NT2/D1 (cell line): ENCODE data around the gene SLFN11.
A peak's percentile ranks its signal among the peaks of the same experiment; 100 is the strongest.

ENCODE experiments used
- DNase-seq: peaks from one replicate; pipeline ENCODE4 v3.0.0-alpha.2; 2011; ENCODE audit warnings: low read depth, low spot score
- H3K27me3 ChIP-seq: 2 replicates; pipeline ENCODE4 v1.6.0; 2011; ENCODE audit warnings: mild to moderate bottlenecking; ENCODE audit not compliant: insufficient read length, insufficient read depth
- H3K36me3 ChIP-seq: 2 replicates; pipeline ENCODE4 v1.6.1; 2011; ENCODE audit warnings: mild to moderate bottlenecking, low read length, mixed read lengths; ENCODE audit not compliant: insufficient read depth, insufficient read length
- H3K4me1 ChIP-seq: 2 replicates; pipeline ENCODE4 v1.5.1; 2011; ENCODE audit not compliant: insufficient read depth, insufficient read length
- H3K4me3 ChIP-seq: 2 replicates; pipeline ENCODE4 v1.5.1; 2011; ENCODE audit warnings: low read depth; ENCODE audit not compliant: insufficient read length
- H3K9ac ChIP-seq: 2 replicates; pipeline ENCODE4 v1.6.0; 2011; ENCODE audit warnings: low read depth; ENCODE audit not compliant: insufficient read length
- H3K9me3 ChIP-seq: 2 replicates; pipeline ENCODE4 v1.5.1; 2011; ENCODE audit warnings: mild to moderate bottlenecking, low read length; ENCODE audit not compliant: insufficient read depth
- SUZ12 ChIP-seq: IDR thresholded peaks from 2 replicates; pipeline ENCODE4 v1.6.1; 2011; ENCODE audit not compliant: insufficient read length, insufficient read depth; ENCODE audit errors: extremely low read depth
- YY1 ChIP-seq: IDR thresholded peaks from 2 replicates; pipeline ENCODE4 v1.6.1; 2011; ENCODE audit not compliant: insufficient read length, insufficient read depth
- ZNF274 ChIP-seq: IDR thresholded peaks from 2 replicates; pipeline ENCODE4 v1.6.1; 2011; ENCODE audit warnings: mild to moderate bottlenecking, low read depth, low read length

Gene SLFN11

GRCh38 chr17:35373984-35374765, 754 bp upstream of the SLFN11 start:
- Histone ChIP-seq H3K9ac (peak overlapping the region; percentile 61), H3K4me1 (no peaks in the 10 kb centered on the region), H3K9me3 (no peaks in the 10 kb centered on the region), H3K27me3 (peaks cover 64% of the 10 kb centered on the region), H3K36me3 (no peaks in the 10 kb centered on the region), H3K4me3 (peak overlapping the region; percentile 21)
- TF ChIP-seq SUZ12 = peak; percentile 18
- TF ChIP-seq ZNF274 = no peak
- no peak for TF ChIP-seq YY1
- no peak for DNase-seq

- TF ChIP-seq YY1 = no peak
- peak; percentile 64 for TF ChIP-seq SUZ12
- Histone ChIP-seq H3K9ac (no peak overlapping the region), H3K36me3 (no peaks in the 10 kb centered on the region), H3K9me3 (no peaks in the 10 kb centered on the region), H3K27me3 (peaks cover 65% of the 10 kb centered on the region), H3K4me3 (peak overlapping the region; percentile 21), H3K4me1 (no peaks in the 10 kb centered on the region)
- DNase-seq = no peak
These were observed 431 bp downstream of the SLFN11 start for GRCh38 chr17:35372846-35373533.

DNA sequence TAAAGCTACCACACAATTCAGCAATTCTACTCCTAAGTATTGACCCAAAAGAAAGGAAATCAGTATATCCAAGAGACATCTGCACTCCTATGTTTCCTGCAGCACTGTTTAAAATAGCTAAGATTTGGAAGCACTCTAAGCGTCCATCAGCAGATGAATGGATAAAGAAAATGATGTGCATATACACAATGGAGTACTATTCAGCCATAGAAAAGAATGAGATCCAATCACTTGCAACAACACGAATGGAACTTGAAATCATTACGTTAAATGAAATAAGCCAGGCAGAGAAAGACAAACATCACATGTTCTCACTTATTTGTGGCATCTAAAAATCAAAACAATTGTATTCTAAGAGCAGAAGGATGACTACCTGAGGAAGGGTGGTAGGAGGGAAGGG, 1.5 kb downstream of the SLFN11 start:
- peaks cover 65% of the 10 kb centered on the region for H3K27me3 ChIP-seq
- no peaks in the 10 kb centered on the region for H3K9me3 ChIP-seq
- H3K4me3 ChIP-seq = no peak overlapping the region
- no peak for TF ChIP-seq YY1
- TF ChIP-seq ZNF274 = no peak
- TF ChIP-seq SUZ12 = no peak
- DNase-seq = no peak
- H3K36me3 ChIP-seq = no peaks in the 10 kb centered on the region
- no peak overlapping the region for H3K9ac ChIP-seq
- no peaks in the 10 kb centered on the region for H3K4me1 ChIP-seq

DNA sequence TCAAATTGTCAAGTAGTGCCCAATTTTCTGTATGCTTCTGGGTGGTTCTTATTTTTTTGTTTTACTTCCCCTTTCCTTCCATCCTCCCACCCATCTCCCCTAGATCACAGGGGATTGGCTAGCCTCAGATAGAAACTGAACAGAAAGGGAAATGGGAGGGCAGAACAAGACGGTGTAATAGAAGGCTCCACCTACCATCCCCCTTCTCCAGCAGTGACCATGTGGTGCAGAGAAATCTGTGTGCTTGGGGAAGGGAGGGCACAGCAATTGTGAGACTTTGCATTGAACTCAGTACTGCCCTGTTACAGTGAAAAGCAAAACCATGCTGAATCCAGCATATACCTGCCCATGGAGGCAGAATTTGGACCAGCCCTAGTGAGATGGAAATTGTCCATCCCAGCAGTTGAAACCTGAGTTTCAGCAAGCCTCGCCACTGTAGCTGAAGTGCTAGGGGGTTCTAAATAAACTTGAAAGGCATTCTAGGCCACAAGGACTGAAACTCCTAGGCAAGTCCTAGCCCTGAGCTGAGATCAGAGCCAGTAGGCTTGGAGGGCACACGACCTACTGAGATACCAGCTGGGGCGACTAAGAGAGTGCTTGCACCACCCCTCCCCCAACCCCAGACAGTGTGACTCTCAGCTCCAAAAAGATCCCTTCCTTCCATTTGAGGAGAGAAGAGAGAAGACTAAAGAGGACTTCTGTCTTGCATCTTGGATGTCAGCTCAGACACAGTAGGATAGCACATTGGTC, 5.2 kb downstream of the SLFN11 start:
- Histone ChIP-seq H3K9ac (no peak overlapping the region), H3K4me3 (no peak overlapping the region), H3K27me3 (peaks cover 32% of the 10 kb centered on the region), H3K9me3 (no peaks in the 10 kb centered on the region), H3K36me3 (no peaks in the 10 kb centered on the region), H3K4me1 (no peaks in the 10 kb centered on the region)
- DNase-seq = no peak
- no peak for TF ChIP-seq SUZ12
- TF ChIP-seq YY1 = no peak
- TF ChIP-seq ZNF274 = no peak

DNA sequence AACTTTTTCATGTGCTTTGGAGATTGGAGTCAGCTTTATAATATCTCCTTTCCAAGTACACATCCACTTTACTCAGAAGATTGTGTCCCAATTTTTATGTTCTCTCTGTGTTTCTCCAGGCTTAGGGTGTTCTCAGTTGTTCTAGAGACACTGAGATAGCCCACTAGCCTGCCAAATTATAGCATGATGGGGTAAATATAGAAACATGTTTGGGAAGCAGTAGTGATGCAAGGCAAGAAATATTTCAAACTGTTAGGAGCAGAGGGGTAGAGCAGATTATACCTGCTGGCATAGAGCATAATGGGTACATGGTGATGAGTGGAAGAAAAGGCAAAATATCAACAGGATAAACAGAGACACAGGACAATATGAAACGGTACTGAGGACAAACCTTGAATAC, 12.4 kb downstream of the SLFN11 start:
- Histone ChIP-seq H3K9me3 (no peaks in the 10 kb centered on the region), H3K36me3 (no peaks in the 10 kb centered on the region)

DNA sequence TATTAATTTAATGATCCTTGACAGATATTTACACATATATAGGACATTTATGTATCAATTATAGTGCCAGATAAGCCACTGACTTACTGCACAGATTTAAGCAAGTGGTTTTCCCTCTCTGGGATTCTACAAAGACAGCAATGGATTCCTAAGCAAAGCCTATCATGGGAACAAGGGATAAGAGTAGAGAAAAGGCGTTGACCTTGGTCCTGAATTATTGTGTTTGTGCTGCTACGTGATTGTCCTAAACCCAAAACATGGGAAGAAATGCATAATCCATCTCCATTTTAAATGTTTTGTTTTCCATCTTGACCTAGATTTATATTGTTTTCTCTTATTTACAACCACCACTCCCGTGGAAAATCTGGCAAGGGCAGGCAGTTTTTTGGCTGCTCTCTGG, 14.0 kb downstream of the SLFN11 start:
- no peaks in the 10 kb centered on the region for H3K27me3 ChIP-seq
- no peaks in the 10 kb centered on the region for H3K36me3 ChIP-seq
- H3K4me1 ChIP-seq = no peaks in the 10 kb centered on the region
- H3K9me3 ChIP-seq = no peaks in the 10 kb centered on the region
- H3K9ac ChIP-seq = no peak overlapping the region
- TF ChIP-seq YY1 = no peak
- DNase-seq = no peak
- no peak overlapping the region for H3K4me3 ChIP-seq

More for the DNA sequence above, 12.4 kb downstream of the SLFN11 start:
- no peaks in the 10 kb centered on the region for H3K27me3 ChIP-seq
- no peak overlapping the region for H3K4me3 ChIP-seq
- DNase-seq = no peak
- no peaks in the 10 kb centered on the region for H3K4me1 ChIP-seq
- TF ChIP-seq YY1 = no peak
- TF ChIP-seq ZNF274 = no peak
- TF ChIP-seq SUZ12 = no peak
- no peak overlapping the region for H3K9ac ChIP-seq

GRCh38 chr17:35352284-35352683, 21.1 kb downstream of the SLFN11 start:
- no peak overlapping the region for H3K9ac ChIP-seq
- no peak overlapping the region for H3K4me3 ChIP-seq
- H3K4me1 ChIP-seq = no peaks in the 10 kb centered on the region
- no peak for DNase-seq
- no peaks in the 10 kb centered on the region for H3K9me3 ChIP-seq
- TF ChIP-seq ZNF274 (no peak), YY1 (no peak), SUZ12 (no peak)
- peaks cover 5% of the 10 kb centered on the region for H3K27me3 ChIP-seq
- no peaks in the 10 kb centered on the region for H3K36me3 ChIP-seq
